Cardiac muscle cell (in vitro differentiated cells and primary cell): Measurements from ENCODE around the gene RAP1GAP2. TPM values are rescaled to one million over a fixed set of nuclear protein-coding genes. Genes with fewer than 3 reads are reported as not detected.
"Not testable (repeated sequence)": the region's sequence is repeated elsewhere in the genome, so short reads cannot be mapped to it uniquely, and the experiment has no call there.

Experiments
- DNase-seq, 2 donors: peaks; one replicate each; pipeline versions ENCODE4 v3.0.0 to v3.0.0-alpha.2; 2010 to 2017; ENCODE audit warnings: low read depth in 1 of 2, low spot score in 1 of 2
- H3K27ac ChIP-seq: fragments of 200-600 bp; sonication (generic); 2 replicates; pipeline ENCODE4 v1.5.1; 2016
- H3K27me3 ChIP-seq: fragments of 200-600 bp; sonication (generic); 2 replicates; pipeline ENCODE4 v1.6.0; 2016; ENCODE audit warnings: control low read depth
- H3K36me3 ChIP-seq: fragments of 200-600 bp; sonication (generic); 2 replicates; pipeline ENCODE4 v1.5.1; 2016; ENCODE audit warnings: control low read depth
- H3K4me1 ChIP-seq: fragments of 200-600 bp; sonication (generic); 2 replicates; pipeline ENCODE4 v1.8.1; 2017; ENCODE audit warnings: low read depth, mild to moderate bottlenecking, mixed run types
- H3K4me3 ChIP-seq: fragments of 200-600 bp; sonication (generic); 2 replicates; pipeline ENCODE4 v1.5.1; 2016; ENCODE audit warnings: mild to moderate bottlenecking
- H3K9me3 ChIP-seq: fragments of 200-600 bp; sonication (generic); 2 replicates; pipeline ENCODE4 v1.5.1; 2017; ENCODE audit warnings: low read depth, mild to moderate bottlenecking, control low read depth
- CTCF ChIP-seq: IDR thresholded peaks from 2 replicates; pipeline ENCODE4 v1.5.1; 2012; ENCODE audit warnings: low read depth, mild to moderate bottlenecking, low read length
- polyA plus RNA-seq: library from polyadenylated mRNA; unstranded; fragments of >200 nt; fragmentation: Nextera tagmentation; extraction: Ambion mirVana; gene quantifications from 2 replicates; pipeline ENCODE4 v1.2.1, GENCODE V29; 2016
- total RNA-seq: library from RNA; depleted of rRNA; stranded (reverse); fragments of >200 nt; gene quantifications from 2 replicates; pipeline ENCODE4 v1.2.3, GENCODE V29; 2016

Gene RAP1GAP2
- total and polyA plus RNA-seq, 2 experiments from 2014 or later = 1.2 to 2.9 TPM

- H3K27me3 ChIP-seq = no peaks in the 10 kb centered on the region
- DNase-seq = no peak
- no peak overlapping the region for H3K27ac ChIP-seq
These were observed 85.1 kb downstream of the RAP1GAP2 start for GRCh38 chr17:2881295-2881694.

GRCh38 chr17:2883544-2884213 is 87.4 kb downstream of the RAP1GAP2 start:
- TF ChIP-seq CTCF = no peak
- no peak overlapping the region for H3K27ac ChIP-seq
- H3K9me3 ChIP-seq = no peaks in the 10 kb centered on the region
- peak in 1 of 2 donors; percentile 60 for DNase-seq
- no peak overlapping the region for H3K4me3 ChIP-seq
- H3K36me3 ChIP-seq = no peaks in the 10 kb centered on the region
- no peaks in the 10 kb centered on the region for H3K4me1 ChIP-seq
- H3K27me3 ChIP-seq = no peaks in the 10 kb centered on the region

More at GRCh38 chr17:2881295-2881694, 85.1 kb downstream of the RAP1GAP2 start:
- no peak for TF ChIP-seq CTCF
- Histone ChIP-seq H3K36me3 (no peaks in the 10 kb centered on the region), H3K9me3 (no peaks in the 10 kb centered on the region), H3K4me3 (no peak overlapping the region), H3K4me1 (peaks cover 2% of the 10 kb centered on the region)

GRCh38 chr17:2885733-2886132 is 89.5 kb downstream of the RAP1GAP2 start:
- Histone ChIP-seq H3K36me3 (no peaks in the 10 kb centered on the region), H3K9me3 (no peaks in the 10 kb centered on the region), H3K4me1 (no peaks in the 10 kb centered on the region), H3K4me3 (no peak overlapping the region), H3K27me3 (no peaks in the 10 kb centered on the region), H3K27ac (no peak overlapping the region)
- TF ChIP-seq CTCF = no peak
- DNase-seq = no peak

GRCh38 chr17:2888326-2888725 is 92.1 kb downstream of the RAP1GAP2 start:
- H3K36me3 ChIP-seq = no peaks in the 10 kb centered on the region
- H3K27me3 ChIP-seq = no peaks in the 10 kb centered on the region
- DNase-seq = no peak
- no peak overlapping the region for H3K27ac ChIP-seq
- no peaks in the 10 kb centered on the region for H3K9me3 ChIP-seq
- H3K4me1 ChIP-seq = no peaks in the 10 kb centered on the region
- no peak overlapping the region for H3K4me3 ChIP-seq
- no peak for TF ChIP-seq CTCF

GRCh38 chr17:2889256-2889655 is 93.0 kb downstream of the RAP1GAP2 start:
- no peak for DNase-seq
- H3K36me3 ChIP-seq = no peaks in the 10 kb centered on the region
- TF ChIP-seq CTCF = no peak
- H3K4me3 ChIP-seq = no peak overlapping the region
- H3K27ac ChIP-seq = no peak overlapping the region
- H3K9me3 ChIP-seq = no peaks in the 10 kb centered on the region
- no peaks in the 10 kb centered on the region for H3K4me1 ChIP-seq
- no peaks in the 10 kb centered on the region for H3K27me3 ChIP-seq

- H3K4me3 ChIP-seq, H3K36me3 ChIP-seq, H3K9me3 ChIP-seq, DNase-seq, H3K4me1 ChIP-seq, H3K27me3 ChIP-seq, H3K27ac ChIP-seq: not testable (repeated sequence)
These were observed 94.5 kb downstream of the RAP1GAP2 start for GRCh38 chr17:2890778-2891177.
